A172 (cell line): ENCODE measurements around the gene GDI2. TPM values are rescaled to one million over a fixed set of nuclear protein-coding genes. Genes with fewer than 3 reads are reported as not detected.
A peak's percentile ranks its signal among the peaks of the same experiment; 100 is the strongest.
"Not testable (repeated sequence)": the region's sequence is repeated elsewhere in the genome, so short reads cannot be mapped to it uniquely, and the experiment has no call there.

Experiments
- DNase-seq: peaks from one replicate; pipeline ENCODE4 v3.0.0-alpha.2; 2015; ENCODE audit warnings: low spot score
- total RNA-seq: library from RNA; depleted of rRNA; stranded (reverse); fragments of >200 nt; shearing (Covaris generic); gene quantifications from 2 replicates; pipeline ENCODE4 v1.2.3, GENCODE V29; 2014

GDI2 gene
- total RNA-seq, 1 experiment from 2014 or later = 488 TPM

- no peak for DNase-seq
These were observed 29.9 kb downstream of the GDI2 start for GRCh38 chr10:5783300-5783699.

GRCh38 chr10:5782174-5782573 lies 31.1 kb downstream of the GDI2 start:
- DNase-seq = no peak

GRCh38 chr10:5779730-5780129 lies 33.5 kb downstream of the GDI2 start:
- no peak for DNase-seq

- DNase-seq = not testable (repeated sequence)
These were observed 35.5 kb downstream of the GDI2 start for GRCh38 chr10:5777758-5778157.

- DNase-seq = peak; percentile 76
These were observed 36.4 kb downstream of the GDI2 start for GRCh38 chr10:5776881-5777197.

- DNase-seq = no peak
These were observed 36.9 kb downstream of the GDI2 start for GRCh38 chr10:5776136-5776880.

GRCh38 chr10:5775685-5776084 lies 37.5 kb downstream of the GDI2 start:
- no peak for DNase-seq

GRCh38 chr10:5774987-5775620 lies 38.1 kb downstream of the GDI2 start:
- no peak for DNase-seq

GRCh38 chr10:5766189-5766588 lies 47.0 kb downstream of the GDI2 start:
- DNase-seq = no peak

- DNase-seq = no peak
These were observed 47.6 kb downstream of the GDI2 start for GRCh38 chr10:5765617-5766016.

GRCh38 chr10:5764422-5765297 lies 48.6 kb downstream of the GDI2 start:
- DNase-seq = no peak

GRCh38 chr10:5762531-5762930 lies 50.7 kb downstream of the GDI2 start:
- DNase-seq = no peak

GRCh38 chr10:5761220-5761619 lies 52.0 kb downstream of the GDI2 start:
- no peak for DNase-seq

GRCh38 chr10:5760515-5760914 lies 52.7 kb downstream of the GDI2 start:
- DNase-seq = no peak

- DNase-seq = no peak
These were observed 54.3 kb downstream of the GDI2 start for GRCh38 chr10:5758927-5759326.

GRCh38 chr10:5757766-5758517 lies 55.3 kb downstream of the GDI2 start:
- no peak for DNase-seq

- no peak for DNase-seq
These were observed 60.8 kb downstream of the GDI2 start for GRCh38 chr10:5752301-5752871.

GRCh38 chr10:5751601-5752253 lies 61.5 kb downstream of the GDI2 start:
- no peak for DNase-seq

- DNase-seq = no peak
These were observed 64.8 kb downstream of the GDI2 start for GRCh38 chr10:5748394-5748803.

GRCh38 chr10:5746197-5746596 lies 67.0 kb downstream of the GDI2 start:
- no peak for DNase-seq

GRCh38 chr10:5744849-5745248 lies 68.4 kb downstream of the GDI2 start:
- DNase-seq = no peak
